Measurements from ENCODE around the gene TUBA1C.

GRCh38 chr12:49220972-49221371 is 43.9 kb upstream of the TUBA1C start:
- TF ChIP-seq, protein P1, sequence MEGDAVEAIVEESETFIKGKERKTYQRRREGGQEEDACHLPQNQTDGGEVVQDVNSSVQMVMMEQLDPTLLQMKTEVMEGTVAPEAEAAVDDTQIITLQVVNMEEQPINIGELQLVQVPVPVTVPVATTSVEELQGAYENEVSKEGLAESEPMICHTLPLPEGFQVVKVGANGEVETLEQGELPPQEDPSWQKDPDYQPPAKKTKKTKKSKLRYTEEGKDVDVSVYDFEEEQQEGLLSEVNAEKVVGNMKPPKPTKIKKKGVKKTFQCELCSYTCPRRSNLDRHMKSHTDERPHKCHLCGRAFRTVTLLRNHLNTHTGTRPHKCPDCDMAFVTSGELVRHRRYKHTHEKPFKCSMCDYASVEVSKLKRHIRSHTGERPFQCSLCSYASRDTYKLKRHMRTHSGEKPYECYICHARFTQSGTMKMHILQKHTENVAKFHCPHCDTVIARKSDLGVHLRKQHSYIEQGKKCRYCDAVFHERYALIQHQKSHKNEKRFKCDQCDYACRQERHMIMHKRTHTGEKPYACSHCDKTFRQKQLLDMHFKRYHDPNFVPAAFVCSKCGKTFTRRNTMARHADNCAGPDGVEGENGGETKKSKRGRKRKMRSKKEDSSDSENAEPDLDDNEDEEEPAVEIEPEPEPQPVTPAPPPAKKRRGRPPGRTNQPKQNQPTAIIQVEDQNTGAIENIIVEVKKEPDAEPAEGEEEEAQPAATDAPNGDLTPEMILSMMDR (optimal IDR thresholded peaks at IDR 0.05 in 1 of 3, IDR thresholded peaks at IDR 0.05 in 1 of 3, conservative IDR thresholded peaks at IDR 0.05 in 1 of 3; ENCODE audit: extremely low read depth in 1 of 3, insufficient read depth in 2 of 3, low read length in 3 of 3): no peak
- no peak for TF ChIP-seq EZH2 (IDR thresholded peaks at IDR 0.05; ENCODE audit: low read length)
